Endothelial cell (in vitro differentiated cells): Measurements from ENCODE around the gene PTH. TPM values are rescaled to one million over a fixed set of nuclear protein-coding genes. Genes with fewer than 3 reads are reported as not detected.

Experiments
- DNase-seq: peaks from one replicate; pipeline ENCODE4 v3.0.0; 2021; ENCODE audit warnings: low spot score
- H3K27ac Mint-ChIP-seq: one replicate; pipeline ENCODE4 v1.8.0; 2021; ENCODE audit warnings: mixed read lengths, inconsistent platforms; ENCODE audit not compliant: unreplicated experiment
- H3K27me3 Mint-ChIP-seq: one replicate; pipeline ENCODE4 v1.8.0; 2021; ENCODE audit warnings: mild to moderate bottlenecking, moderate library complexity, mixed read lengths, inconsistent platforms; ENCODE audit not compliant: unreplicated experiment
- H3K36me3 Mint-ChIP-seq: one replicate; pipeline ENCODE4 v1.8.0; 2021; ENCODE audit warnings: mild to moderate bottlenecking, low read depth, mixed read lengths, inconsistent platforms; ENCODE audit not compliant: unreplicated experiment
- H3K4me1 Mint-ChIP-seq: one replicate; pipeline ENCODE4 v1.8.0; 2021; ENCODE audit warnings: mild to moderate bottlenecking, mixed read lengths, inconsistent platforms; ENCODE audit not compliant: unreplicated experiment
- H3K4me3 Mint-ChIP-seq: one replicate; pipeline ENCODE4 v1.8.0; 2021; ENCODE audit warnings: mild to moderate bottlenecking, mixed read lengths, inconsistent platforms; ENCODE audit not compliant: unreplicated experiment
- H3K9me3 Mint-ChIP-seq: one replicate; pipeline ENCODE4 v1.8.0; 2021; ENCODE audit warnings: mixed read lengths, inconsistent platforms; ENCODE audit not compliant: unreplicated experiment
- long read RNA-seq: library from polyadenylated mRNA; unstranded; transcript quantifications from one replicate; pipeline ENCODE4 v2.0.0, GENCODE V29; 2020; ENCODE audit not compliant: unreplicated experiment
- total RNA-seq: library from RNA; stranded (reverse); fragmentation: NEBNext Ultra II Directional; extraction: Animal tissue kit (Norgen Biotek cat#: 25700); gene quantifications from one replicate; pipeline ENCODE4 v1.2.1, GENCODE V29; 2021; ENCODE audit not compliant: unreplicated experiment
- TF ChIP-seq, protein P1 (sequence below): fragments of 200-600 bp; sonication (generic); IDR thresholded peaks from one replicate; pipeline ENCODE4 v1.5.0; 2021; ENCODE audit warnings: antibody characterized with exemption; ENCODE audit not compliant: unreplicated experiment

The PTH gene
- not detected for total RNA-seq
- long read RNA-seq: 0 reads

DNA sequence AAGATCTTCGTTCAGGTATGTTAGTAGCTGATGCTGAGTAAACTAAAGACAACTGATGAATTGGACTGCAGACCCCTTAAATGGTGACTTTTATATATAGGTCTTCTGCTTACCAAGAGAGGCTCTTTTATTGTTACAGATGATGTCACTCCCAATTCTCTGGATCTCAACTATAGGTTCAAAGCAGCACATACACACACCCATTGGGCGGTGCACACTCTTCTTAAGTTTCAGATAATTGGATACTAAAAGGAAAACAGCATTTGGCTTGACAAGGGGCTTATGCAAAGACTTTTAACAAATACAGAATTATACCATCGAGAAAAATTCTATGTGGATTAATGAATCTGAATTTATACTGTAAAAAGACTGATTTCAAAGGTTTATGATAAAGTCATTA lies at the start of gene PTH:
Gene PTH (minus strand): TSS at position 69 of the 400 bp plus-strand sequence. CDS start 3,142 bp downstream, outside the sequence.
- Mint-ChIP-seq H3K36me3 (no peaks in the 10 kb centered on the region), H3K4me3 (no peak within 1 kb of the TSS), H3K4me1 (no peaks in the 10 kb centered on the region), H3K27me3 (peaks cover 2% of the 10 kb centered on the region), H3K9me3 (no peaks in the 10 kb centered on the region), H3K27ac (no peak within 1 kb of the TSS)
- TF ChIP-seq, protein P1, sequence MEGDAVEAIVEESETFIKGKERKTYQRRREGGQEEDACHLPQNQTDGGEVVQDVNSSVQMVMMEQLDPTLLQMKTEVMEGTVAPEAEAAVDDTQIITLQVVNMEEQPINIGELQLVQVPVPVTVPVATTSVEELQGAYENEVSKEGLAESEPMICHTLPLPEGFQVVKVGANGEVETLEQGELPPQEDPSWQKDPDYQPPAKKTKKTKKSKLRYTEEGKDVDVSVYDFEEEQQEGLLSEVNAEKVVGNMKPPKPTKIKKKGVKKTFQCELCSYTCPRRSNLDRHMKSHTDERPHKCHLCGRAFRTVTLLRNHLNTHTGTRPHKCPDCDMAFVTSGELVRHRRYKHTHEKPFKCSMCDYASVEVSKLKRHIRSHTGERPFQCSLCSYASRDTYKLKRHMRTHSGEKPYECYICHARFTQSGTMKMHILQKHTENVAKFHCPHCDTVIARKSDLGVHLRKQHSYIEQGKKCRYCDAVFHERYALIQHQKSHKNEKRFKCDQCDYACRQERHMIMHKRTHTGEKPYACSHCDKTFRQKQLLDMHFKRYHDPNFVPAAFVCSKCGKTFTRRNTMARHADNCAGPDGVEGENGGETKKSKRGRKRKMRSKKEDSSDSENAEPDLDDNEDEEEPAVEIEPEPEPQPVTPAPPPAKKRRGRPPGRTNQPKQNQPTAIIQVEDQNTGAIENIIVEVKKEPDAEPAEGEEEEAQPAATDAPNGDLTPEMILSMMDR: no peak
- no peak for DNase-seq

DNA sequence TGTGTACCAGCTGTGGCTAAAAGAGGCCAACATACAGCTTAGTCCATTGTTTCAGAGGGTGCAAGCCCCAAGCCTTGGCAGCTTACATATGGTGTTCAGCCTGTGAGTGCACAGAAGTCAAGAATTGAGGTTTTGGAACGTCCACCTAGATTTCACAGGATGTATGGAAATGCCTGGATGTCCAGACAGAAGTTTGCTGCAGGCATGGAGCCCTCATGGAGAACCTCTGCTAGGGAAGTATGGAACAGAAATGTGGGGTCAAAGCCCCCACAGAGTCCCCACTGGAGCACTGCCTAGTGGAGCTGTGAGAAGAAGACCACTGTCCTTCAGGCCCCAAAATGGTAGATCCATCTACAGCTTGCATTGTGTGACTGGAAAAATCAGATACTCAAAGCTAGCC lies 42.2 kb upstream of the PTH start:
- H3K4me3 Mint-ChIP-seq: no peak overlapping the region
- H3K27me3 Mint-ChIP-seq: no peaks in the 10 kb centered on the region
- H3K27ac Mint-ChIP-seq: no peak overlapping the region
- H3K9me3 Mint-ChIP-seq: peaks cover 5% of the 10 kb centered on the region
- peaks cover 8% of the 10 kb centered on the region for H3K36me3 Mint-ChIP-seq
- H3K4me1 Mint-ChIP-seq: no peaks in the 10 kb centered on the region
- TF ChIP-seq, protein P1: no peak
- no peak for DNase-seq

DNA sequence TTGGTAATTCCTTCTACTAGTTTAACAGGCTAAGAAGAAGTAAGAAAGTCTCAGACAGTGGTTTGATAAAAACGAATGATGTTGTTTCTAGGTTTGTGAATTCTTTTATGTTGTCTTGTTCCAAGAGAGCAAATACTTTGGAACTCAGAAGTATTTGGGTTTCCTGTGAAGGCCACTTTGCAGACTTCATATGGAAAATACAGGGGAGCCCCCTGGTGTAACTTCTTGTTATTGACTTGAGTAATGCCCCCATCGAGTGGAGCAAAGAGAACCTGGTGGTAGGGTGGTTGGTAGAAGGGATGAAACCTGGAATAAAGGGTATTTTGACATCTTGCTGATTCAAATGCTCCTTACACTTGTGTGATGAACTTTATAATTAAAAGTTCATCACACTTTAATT lies 40.0 kb upstream of the PTH start:
- Mint-ChIP-seq H3K9me3 (peaks cover 5% of the 10 kb centered on the region), H3K27ac (no peak overlapping the region), H3K4me1 (no peaks in the 10 kb centered on the region), H3K27me3 (no peaks in the 10 kb centered on the region), H3K4me3 (no peak overlapping the region), H3K36me3 (peaks cover 8% of the 10 kb centered on the region)
- DNase-seq: no peak
- TF ChIP-seq, protein P1: peak; percentile 34

DNA sequence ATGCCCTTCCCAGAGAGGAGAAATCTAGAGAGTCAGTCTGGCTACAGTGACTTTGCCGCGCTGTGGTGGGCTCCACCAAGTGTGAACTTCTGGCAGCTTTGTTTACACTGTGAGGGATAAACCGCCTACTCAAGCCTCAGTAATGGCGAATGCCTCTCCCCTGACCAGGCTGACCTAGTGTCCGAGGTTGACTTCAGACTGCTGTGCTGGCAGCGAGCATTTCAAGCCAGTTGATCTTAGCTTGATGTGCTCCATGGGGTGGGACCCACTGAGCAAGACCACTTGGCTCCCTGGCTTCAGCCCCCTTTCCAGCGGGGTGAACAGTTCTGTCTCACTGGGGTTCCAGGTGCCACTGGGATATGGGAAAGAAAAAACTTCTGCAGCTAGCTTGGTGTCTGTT lies 38.6 kb upstream of the PTH start:
- H3K36me3 Mint-ChIP-seq: peaks cover 8% of the 10 kb centered on the region
- H3K27ac Mint-ChIP-seq: no peak overlapping the region
- H3K4me3 Mint-ChIP-seq: no peak overlapping the region
- no peaks in the 10 kb centered on the region for H3K27me3 Mint-ChIP-seq
- TF ChIP-seq, protein P1: no peak
- no peaks in the 10 kb centered on the region for H3K4me1 Mint-ChIP-seq
- peaks cover 5% of the 10 kb centered on the region for H3K9me3 Mint-ChIP-seq
- DNase-seq: no peak

DNA sequence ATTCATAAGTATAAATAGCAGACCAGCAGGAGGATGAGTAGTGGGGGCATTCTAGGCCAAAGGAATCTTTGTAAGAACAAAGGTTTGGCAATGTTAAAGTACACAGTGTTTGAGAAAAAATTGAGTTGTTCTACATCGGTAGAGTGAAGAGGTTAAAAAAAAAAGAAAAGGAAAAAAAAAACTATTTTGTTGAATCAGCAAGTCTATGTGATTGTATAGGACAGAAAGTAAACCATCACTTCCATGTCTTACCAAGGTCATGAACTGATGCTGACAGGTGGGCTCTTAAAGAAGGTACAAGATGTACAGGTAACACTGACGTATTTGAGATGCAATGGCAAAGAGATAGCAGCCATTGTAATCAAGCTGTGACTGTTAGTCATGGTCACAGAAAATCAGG lies 29.5 kb upstream of the PTH start:
- no peak overlapping the region for H3K27ac Mint-ChIP-seq
- H3K27me3 Mint-ChIP-seq: peaks cover 3% of the 10 kb centered on the region
- H3K9me3 Mint-ChIP-seq: no peaks in the 10 kb centered on the region
- DNase-seq: no peak
- H3K4me1 Mint-ChIP-seq: no peaks in the 10 kb centered on the region
- no peaks in the 10 kb centered on the region for H3K36me3 Mint-ChIP-seq
- TF ChIP-seq, protein P1: no peak
- H3K4me3 Mint-ChIP-seq: no peak overlapping the region
